Natural killer cell treated with Interleukin-12 subunit alpha and Interleukin-12 subunit beta and Interleukin-15 and Interleukin-18, amount 100 ng/mL, for 72 hours (primary cell): ENCODE results near the gene ARHGEF16. TPM values are rescaled to one million over a fixed set of nuclear protein-coding genes. Genes with fewer than 3 reads are reported as not detected.

Source experiments
- ATAC-seq, 2 donors: fragments of 150-1000 bp; cut with Tn5 transposase in 1 of 2; sonication (Bioruptor Pico), chemical (Tn5 transposase) in 1 of 2; 2 replicates each; pipeline ENCODE4 v1.10.0; 2021
- DNase-seq: peaks from one replicate; pipeline ENCODE4 v3.0.0; 2022; ENCODE audit warnings: low spot score
- H3K27ac Mint-ChIP-seq, 2 donors: 1 replicate in 1 of 2; 2 replicates in 1 of 2; pipeline ENCODE4 v1.8.0; 2022; ENCODE audit warnings: mixed read lengths in 2 of 2, mild to moderate bottlenecking in 1 of 2, moderate library complexity in 1 of 2
- H3K27me3 Mint-ChIP-seq, 2 donors: 1 replicate in 1 of 2; 2 replicates in 1 of 2; pipeline ENCODE4 v1.8.0; 2022; ENCODE audit warnings: mixed read lengths in 2 of 2
- H3K36me3 Mint-ChIP-seq: one replicate; pipeline ENCODE4 v1.8.0; 2022; ENCODE audit warnings: mixed read lengths
- H3K4me1 Mint-ChIP-seq, 2 donors: 1 replicate in 1 of 2; 2 replicates in 1 of 2; pipeline ENCODE4 v1.8.0; 2022; ENCODE audit warnings: low read depth in 2 of 2, mixed read lengths in 2 of 2, mild to moderate bottlenecking in 1 of 2
- H3K4me3 Mint-ChIP-seq: one replicate; pipeline ENCODE4 v1.8.0; 2022; ENCODE audit warnings: mixed read lengths
- H3K9me3 Mint-ChIP-seq: 2 replicates; pipeline ENCODE4 v1.8.0; 2022; ENCODE audit warnings: mixed read lengths
- total RNA-seq, 2 donors: library from RNA; stranded (reverse); gene quantifications; one replicate each; pipeline ENCODE4 v1.2.3, GENCODE V29; 2022

The ARHGEF16 gene
- total RNA-seq, 2 donors from 2014 or later: not detected

DNA sequence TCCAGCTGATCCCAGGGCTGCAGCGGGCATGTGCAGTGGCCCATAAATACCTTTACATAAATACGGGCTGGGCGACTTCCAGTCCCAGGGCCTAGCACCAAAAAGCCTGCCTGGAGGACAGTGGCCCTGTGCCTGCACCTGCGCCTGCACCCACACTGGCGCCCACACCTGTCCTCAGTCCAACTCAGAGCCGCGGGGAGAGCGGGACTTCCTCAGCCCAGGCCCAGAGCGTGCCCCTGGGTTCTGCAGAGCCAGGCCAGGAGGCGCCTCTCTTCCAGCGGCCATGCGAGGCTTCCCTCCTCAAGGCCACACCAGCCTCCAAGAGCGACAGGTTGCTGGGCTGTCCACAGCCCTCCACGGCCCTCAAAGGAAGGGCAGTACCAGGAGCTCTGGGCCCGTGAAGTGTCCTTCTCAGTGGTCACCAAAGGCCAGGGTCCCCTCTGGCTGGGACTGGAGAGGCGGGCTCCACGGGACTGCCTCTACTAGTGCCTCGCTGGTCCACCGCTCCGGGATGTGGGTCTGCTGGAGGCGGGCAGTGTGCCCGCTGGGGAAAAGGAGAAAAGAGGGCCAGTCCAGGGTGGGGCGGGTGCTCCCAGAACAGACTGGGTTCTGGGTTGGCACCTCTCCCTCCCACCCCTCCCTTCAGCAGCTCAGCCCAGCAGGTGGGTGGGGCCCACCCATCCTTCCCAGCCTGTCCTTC is 35.7 kb downstream of the ARHGEF16 start:
- no peaks in the 10 kb centered on the region for H3K9me3 Mint-ChIP-seq
- H3K4me3 Mint-ChIP-seq: no peak overlapping the region
- H3K27ac Mint-ChIP-seq: no peak overlapping the region
- H3K36me3 Mint-ChIP-seq: no peaks in the 10 kb centered on the region
- H3K27me3 Mint-ChIP-seq: no peaks in the 10 kb centered on the region
- H3K4me1 Mint-ChIP-seq: peaks cover 4 to 5% of the 10 kb centered on the region in 2 donors
- no peak for ATAC-seq
- no peak for DNase-seq

- H3K36me3 Mint-ChIP-seq: no peaks in the 10 kb centered on the region
- H3K4me1 Mint-ChIP-seq: peaks cover 4 to 5% of the 10 kb centered on the region in 2 donors
- DNase-seq (peak; percentile 82), ATAC-seq (peak; percentile 77 to 87)
- H3K27ac Mint-ChIP-seq: no peak overlapping the region
- no peaks in the 10 kb centered on the region for H3K27me3 Mint-ChIP-seq
- H3K9me3 Mint-ChIP-seq: no peaks in the 10 kb centered on the region
- peak overlapping the region; percentile 59 for H3K4me3 Mint-ChIP-seq
Observed at GRCh38 chr1:3491291-3492246, 37.1 kb downstream of the ARHGEF16 start.

- H3K36me3 Mint-ChIP-seq: no peaks in the 10 kb centered on the region
- no peak for ATAC-seq
- H3K27me3 Mint-ChIP-seq: no peaks in the 10 kb centered on the region
- no peak overlapping the region for H3K4me3 Mint-ChIP-seq
- no peak for DNase-seq
- H3K4me1 Mint-ChIP-seq: peaks cover 4 to 5% of the 10 kb centered on the region in 2 donors
- H3K9me3 Mint-ChIP-seq: no peaks in the 10 kb centered on the region
- H3K27ac Mint-ChIP-seq: no peak overlapping the region
Observed at GRCh38 chr1:3492545-3493246, 38.2 kb downstream of the ARHGEF16 start.

DNA sequence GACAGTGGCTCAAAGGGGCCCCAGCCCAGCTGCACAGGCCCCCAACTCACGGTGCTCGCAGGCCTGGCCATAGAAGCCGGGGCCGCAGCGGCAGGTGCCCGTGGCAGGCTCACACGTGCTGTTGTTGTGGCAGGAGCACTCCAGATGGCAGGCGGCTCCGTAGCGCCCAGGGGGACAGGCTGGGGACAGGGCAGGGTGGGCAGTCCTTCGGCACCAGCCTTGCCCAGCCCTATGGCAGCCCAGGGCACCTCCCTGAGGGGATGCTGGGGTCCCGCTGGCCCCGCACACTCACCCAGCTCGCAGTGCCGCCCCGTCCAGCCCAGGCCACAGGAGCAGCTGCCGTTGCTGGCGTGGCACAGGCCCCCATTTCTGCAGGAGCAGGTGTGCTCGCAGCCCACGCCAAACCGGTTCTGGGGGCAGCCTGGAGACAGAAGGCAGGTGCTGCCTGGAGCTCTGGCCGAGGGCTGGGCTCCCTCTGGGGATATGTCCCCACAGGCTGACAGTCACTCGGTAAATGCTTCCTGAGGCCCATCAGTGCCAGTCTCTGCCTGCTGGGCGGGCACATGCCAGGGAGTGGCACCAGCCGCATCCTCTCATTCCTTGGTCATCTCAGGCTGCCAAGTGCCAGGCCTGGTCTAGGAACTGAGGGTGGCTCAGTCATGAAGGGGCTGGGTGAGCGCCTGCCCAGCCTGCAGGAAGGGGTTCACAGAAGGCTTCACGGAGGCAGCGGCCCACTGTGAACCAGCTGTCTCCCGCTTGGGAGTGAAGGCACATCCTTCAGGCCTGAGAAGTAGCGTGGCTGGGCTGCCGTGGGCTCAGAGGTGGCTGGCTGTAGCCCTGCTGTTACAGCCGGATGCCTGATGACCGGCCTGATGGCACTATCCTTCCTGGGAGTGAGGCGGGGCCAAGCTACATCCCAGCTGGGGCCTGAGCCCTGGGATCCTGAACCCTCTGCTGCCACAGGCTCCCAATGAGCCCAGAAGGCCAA is 40.1 kb downstream of the ARHGEF16 start:
- peaks cover 4 to 5% of the 10 kb centered on the region in 2 donors for H3K4me1 Mint-ChIP-seq
- H3K27ac Mint-ChIP-seq: no peak overlapping the region
- DNase-seq (no peak), ATAC-seq (no peak)
- H3K36me3 Mint-ChIP-seq: no peaks in the 10 kb centered on the region
- no peaks in the 10 kb centered on the region for H3K9me3 Mint-ChIP-seq
- no peaks in the 10 kb centered on the region for H3K27me3 Mint-ChIP-seq
- no peak overlapping the region for H3K4me3 Mint-ChIP-seq

- no peak for ATAC-seq
- Mint-ChIP-seq H3K27me3 (no peaks in the 10 kb centered on the region), H3K9me3 (no peaks in the 10 kb centered on the region), H3K27ac (no peak overlapping the region), H3K4me1 (peaks cover 3 to 4% of the 10 kb centered on the region in 2 donors), H3K36me3 (no peaks in the 10 kb centered on the region), H3K4me3 (no peak overlapping the region)
- DNase-seq: no peak
Observed at GRCh38 chr1:3495776-3496745, 41.6 kb downstream of the ARHGEF16 start.

DNA sequence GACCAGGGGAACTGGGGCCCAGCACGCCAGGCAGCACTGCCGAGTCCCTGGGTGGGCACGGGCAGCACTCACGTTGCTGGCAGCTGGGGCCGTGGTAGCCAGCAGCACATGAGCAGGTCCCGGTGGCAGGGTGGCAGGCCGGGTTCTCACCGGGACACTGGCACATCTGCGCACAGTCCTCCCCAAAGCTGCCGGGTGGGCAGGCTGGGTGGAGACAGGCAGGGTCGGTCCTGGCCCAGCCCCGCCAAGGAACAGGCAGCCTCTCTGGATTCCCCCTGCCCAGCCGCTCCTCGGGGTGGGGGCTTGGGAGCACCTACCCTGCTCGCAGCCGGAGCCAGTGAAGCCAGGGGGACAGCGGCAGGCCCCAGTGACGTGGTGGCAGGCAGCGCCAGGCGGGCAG is 42.5 kb downstream of the ARHGEF16 start:
- no peak overlapping the region for H3K27ac Mint-ChIP-seq
- H3K4me1 Mint-ChIP-seq: no peaks in the 10 kb centered on the region
- H3K36me3 Mint-ChIP-seq: no peaks in the 10 kb centered on the region

GRCh38 chr1:3497521-3497920 is 43.1 kb downstream of the ARHGEF16 start:
- Mint-ChIP-seq H3K36me3 (no peaks in the 10 kb centered on the region), H3K9me3 (no peaks in the 10 kb centered on the region), H3K4me1 (no peaks in the 10 kb centered on the region), H3K27ac (no peak overlapping the region), H3K4me3 (no peak overlapping the region), H3K27me3 (no peaks in the 10 kb centered on the region)
- ATAC-seq (no peak), DNase-seq (no peak)

More for the DNA sequence above, 42.5 kb downstream of the ARHGEF16 start:
- no peaks in the 10 kb centered on the region for H3K27me3 Mint-ChIP-seq
- no peak for ATAC-seq
- no peak for DNase-seq
- no peak overlapping the region for H3K4me3 Mint-ChIP-seq
- H3K9me3 Mint-ChIP-seq: no peaks in the 10 kb centered on the region

DNA sequence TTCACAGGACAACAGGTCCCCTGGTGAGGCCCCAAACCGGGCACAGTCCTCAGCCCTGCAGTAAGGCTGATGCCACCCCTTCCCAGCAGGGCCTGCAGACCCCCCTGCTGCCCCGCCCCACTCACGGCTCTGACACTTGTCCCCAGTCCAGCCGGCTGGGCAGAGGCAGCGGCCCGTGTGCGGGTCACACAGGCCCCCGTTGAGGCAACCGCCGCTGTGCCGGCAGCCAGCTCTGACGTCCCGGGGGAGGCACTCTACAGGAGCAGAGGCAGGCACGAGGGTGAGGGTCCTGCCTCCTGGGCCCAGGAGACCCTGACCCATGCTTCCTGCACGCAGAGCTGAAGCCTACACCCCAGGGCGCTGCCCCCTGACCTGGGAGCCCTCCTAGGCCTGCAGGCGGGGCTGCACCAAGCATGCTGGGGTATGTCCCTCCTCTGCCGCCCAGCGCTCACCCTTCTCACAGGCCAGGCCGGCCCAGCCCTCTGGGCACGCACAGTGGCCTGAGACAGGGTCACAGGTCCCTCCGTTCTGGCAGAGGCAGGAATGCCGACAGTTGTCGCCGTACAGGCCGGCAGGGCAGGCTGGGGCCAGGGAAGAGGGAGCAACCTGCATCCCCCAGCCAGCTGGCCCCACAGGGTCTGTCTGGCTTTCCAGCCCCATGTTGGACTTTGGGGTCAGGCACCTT is 43.9 kb downstream of the ARHGEF16 start:
- H3K9me3 Mint-ChIP-seq: no peaks in the 10 kb centered on the region
- no peak overlapping the region for H3K4me3 Mint-ChIP-seq
- H3K36me3 Mint-ChIP-seq: no peaks in the 10 kb centered on the region
- no peak for DNase-seq
- no peaks in the 10 kb centered on the region for H3K27me3 Mint-ChIP-seq
- H3K4me1 Mint-ChIP-seq: no peaks in the 10 kb centered on the region
- no peak for ATAC-seq
- H3K27ac Mint-ChIP-seq: no peak overlapping the region

DNA sequence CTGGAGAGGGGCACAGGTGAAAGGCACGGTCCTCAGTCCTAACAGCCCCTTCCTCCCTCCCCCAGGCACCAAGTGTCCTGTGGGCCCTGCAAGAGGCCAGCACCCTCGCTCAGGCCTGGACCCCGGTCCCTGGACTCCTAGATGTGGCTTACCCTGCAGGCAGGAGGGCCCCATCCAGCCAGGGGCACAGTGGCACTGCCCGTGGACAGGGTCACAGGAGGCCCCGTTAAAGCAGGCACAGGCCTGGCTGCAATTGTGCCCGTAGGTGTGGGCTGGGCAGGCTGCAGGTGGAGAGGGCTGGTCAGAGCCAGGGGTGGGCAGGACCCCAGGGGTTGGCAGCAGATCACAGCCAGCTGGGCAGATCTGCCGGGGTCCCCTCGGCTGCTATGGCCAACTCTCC is 44.5 kb downstream of the ARHGEF16 start:
- ATAC-seq: no peak

GRCh38 chr1:3499611-3500010 is 45.1 kb downstream of the ARHGEF16 start:
- no peaks in the 10 kb centered on the region for H3K4me1 Mint-ChIP-seq
- H3K27me3 Mint-ChIP-seq: no peaks in the 10 kb centered on the region
- H3K36me3 Mint-ChIP-seq: no peaks in the 10 kb centered on the region
- H3K4me3 Mint-ChIP-seq: no peak overlapping the region
- no peaks in the 10 kb centered on the region for H3K9me3 Mint-ChIP-seq
- no peak overlapping the region for H3K27ac Mint-ChIP-seq
- DNase-seq (no peak), ATAC-seq (no peak)

More for the DNA sequence above, 44.5 kb downstream of the ARHGEF16 start:
- Mint-ChIP-seq H3K36me3 (no peaks in the 10 kb centered on the region), H3K4me1 (no peaks in the 10 kb centered on the region), H3K9me3 (no peaks in the 10 kb centered on the region), H3K27me3 (no peaks in the 10 kb centered on the region), H3K4me3 (no peak overlapping the region), H3K27ac (no peak overlapping the region)
- DNase-seq: no peak

DNA sequence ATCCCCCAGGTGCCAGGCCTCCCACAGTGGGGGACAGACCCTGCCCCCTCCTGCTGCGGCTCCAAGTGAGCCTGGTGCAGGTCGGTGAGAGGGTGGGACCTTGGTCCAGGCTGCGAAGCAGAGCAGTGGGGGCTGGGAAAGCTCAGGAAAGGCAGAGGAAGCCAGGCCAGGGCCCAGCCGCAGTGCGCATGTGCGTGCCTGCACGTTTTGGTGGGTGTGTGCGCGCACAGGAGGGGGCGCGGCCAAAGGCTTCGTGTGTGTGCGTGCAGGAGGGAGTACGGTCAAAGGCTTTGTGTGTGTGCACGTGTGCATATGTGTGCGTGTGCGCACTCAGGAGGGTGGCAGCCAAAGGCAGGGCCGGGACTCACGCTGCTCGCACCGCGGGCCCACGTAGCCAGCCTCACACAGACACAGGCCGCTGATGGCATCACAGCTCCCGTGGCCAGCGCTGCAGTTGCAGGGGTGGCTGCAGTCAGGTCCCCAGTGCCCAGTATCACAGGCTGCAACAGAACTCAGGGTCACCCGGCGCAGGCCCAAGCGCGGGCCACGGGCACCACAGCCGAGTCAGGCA is 45.9 kb downstream of the ARHGEF16 start:
- Mint-ChIP-seq H3K27me3 (no peaks in the 10 kb centered on the region), H3K27ac (no peak overlapping the region), H3K4me1 (no peaks in the 10 kb centered on the region), H3K36me3 (no peaks in the 10 kb centered on the region), H3K9me3 (no peaks in the 10 kb centered on the region), H3K4me3 (no peak overlapping the region)
- no peak for DNase-seq
- no peak for ATAC-seq
